MM.1S (cell line): ENCODE data around the gene FAP.

Experiments used
- DNase-seq: peaks from one replicate; pipeline ENCODE4 v3.0.0-alpha.2; 2015
- H2AFZ ChIP-seq: fragments of 300-600 bp; sonication (generic); 2 replicates; pipeline ENCODE4 v1.6.0; 2016; ENCODE audit warnings: antibody characterized with exemption, low read length
- H3F3A ChIP-seq: fragments of 300-600 bp; sonication (generic); 2 replicates; pipeline ENCODE4 v1.6.1; 2016; ENCODE audit warnings: mild to moderate bottlenecking, antibody characterized with exemption, low read length, moderate library complexity, mixed read lengths; ENCODE audit not compliant: insufficient read depth
- H3K27ac ChIP-seq: fragments of 300-600 bp; sonication (generic); 2 replicates; pipeline ENCODE4 v1.5.1; 2016; ENCODE audit warnings: mild to moderate bottlenecking, low read length
- H3K27me3 ChIP-seq: fragments of 300-600 bp; sonication (generic); replicated peaks from 2 replicates; pipeline ENCODE4 v1.6.0; 2016; ENCODE audit warnings: low read length; ENCODE audit not compliant: insufficient read depth
- H3K36me3 ChIP-seq: fragments of 300-600 bp; sonication (generic); replicated peaks from 2 replicates; pipeline ENCODE4 v1.6.1; 2016; ENCODE audit warnings: mild to moderate bottlenecking, low read length, mixed read lengths; ENCODE audit not compliant: insufficient read depth
- H3K4me1 ChIP-seq: fragments of 300-600 bp; sonication (generic); 2 replicates; pipeline ENCODE4 v1.6.1; 2016; ENCODE audit warnings: low read length, mixed read lengths
- H3K4me2 ChIP-seq: fragments of 300-600 bp; sonication (generic); 2 replicates; pipeline ENCODE4 v1.6.0; 2016; ENCODE audit warnings: low read depth, low read length
- H3K4me3 ChIP-seq: fragments of 300-600 bp; sonication (generic); 2 replicates; pipeline ENCODE4 v1.5.1; 2016; ENCODE audit warnings: low read length, mixed read lengths
- H3K79me2 ChIP-seq: fragments of 300-600 bp; sonication (generic); 2 replicates; pipeline ENCODE4 v1.6.1; 2016; ENCODE audit warnings: mixed run types, low read length, mixed read lengths
- H3K9ac ChIP-seq: fragments of 300-600 bp; sonication (generic); 2 replicates; pipeline ENCODE4 v1.6.1; 2016; ENCODE audit warnings: low read length, mixed read lengths
- H3K9me2 ChIP-seq: fragments of 300-600 bp; sonication (generic); replicated peaks from 2 replicates; pipeline ENCODE4 v1.6.1; 2016; ENCODE audit warnings: mild to moderate bottlenecking, low read length, mixed read lengths; ENCODE audit not compliant: insufficient read depth
- H3K9me3 ChIP-seq: fragments of 300-600 bp; sonication (generic); replicated peaks from 2 replicates; pipeline ENCODE4 v1.6.1; 2016; ENCODE audit warnings: mild to moderate bottlenecking, low read length, mixed read lengths; ENCODE audit not compliant: insufficient read depth
- H4K20me1 ChIP-seq: fragments of 300-600 bp; sonication (generic); 2 replicates; pipeline ENCODE4 v1.6.1; 2016; ENCODE audit warnings: mild to moderate bottlenecking, low read length, moderate library complexity, mixed read lengths; ENCODE audit not compliant: insufficient read depth
- EZH2 ChIP-seq: fragments of 300-600 bp; sonication (generic); optimal IDR thresholded peaks from 2 replicates; pipeline ENCODE3; 2017; ENCODE audit warnings: low read depth, mild to moderate bottlenecking, antibody characterized with exemption, low read length, mixed read lengths
- EZH2phosphoT487 ChIP-seq: fragments of 300-600 bp; sonication (generic); IDR thresholded peaks from 2 replicates; pipeline ENCODE4 v1.6.1; 2018; ENCODE audit warnings: antibody characterized with exemption, low read length
- TF ChIP-seq, protein P1 (sequence below): fragments of 300-600 bp; sonication (generic); IDR thresholded peaks from 2 replicates; pipeline ENCODE4 v1.5.1; 2016; ENCODE audit warnings: antibody characterized with exemption, low read length, mixed read lengths

The FAP gene

GRCh38 chr2:162232027-162232426 is 11.2 kb downstream of the FAP start:
- Histone ChIP-seq H3K27ac (no peak overlapping the region), H3K4me2 (no peak overlapping the region), H3K9me3 (no peaks in the 10 kb centered on the region), H3K9me2 (no peaks in the 10 kb centered on the region), H3K36me3 (no peaks in the 10 kb centered on the region), H4K20me1 (no peaks in the 10 kb centered on the region), H3K9ac (no peak overlapping the region), H3K27me3 (no peaks in the 10 kb centered on the region), H3K79me2 (no peaks in the 10 kb centered on the region), H3K4me1 (no peaks in the 10 kb centered on the region), H3F3A (no peaks in the 10 kb centered on the region), H2AFZ (no peak overlapping the region), H3K4me3 (no peak overlapping the region)
- TF ChIP-seq EZH2 (no peak), EZH2phosphoT487 (no peak)
- TF ChIP-seq, protein P1, sequence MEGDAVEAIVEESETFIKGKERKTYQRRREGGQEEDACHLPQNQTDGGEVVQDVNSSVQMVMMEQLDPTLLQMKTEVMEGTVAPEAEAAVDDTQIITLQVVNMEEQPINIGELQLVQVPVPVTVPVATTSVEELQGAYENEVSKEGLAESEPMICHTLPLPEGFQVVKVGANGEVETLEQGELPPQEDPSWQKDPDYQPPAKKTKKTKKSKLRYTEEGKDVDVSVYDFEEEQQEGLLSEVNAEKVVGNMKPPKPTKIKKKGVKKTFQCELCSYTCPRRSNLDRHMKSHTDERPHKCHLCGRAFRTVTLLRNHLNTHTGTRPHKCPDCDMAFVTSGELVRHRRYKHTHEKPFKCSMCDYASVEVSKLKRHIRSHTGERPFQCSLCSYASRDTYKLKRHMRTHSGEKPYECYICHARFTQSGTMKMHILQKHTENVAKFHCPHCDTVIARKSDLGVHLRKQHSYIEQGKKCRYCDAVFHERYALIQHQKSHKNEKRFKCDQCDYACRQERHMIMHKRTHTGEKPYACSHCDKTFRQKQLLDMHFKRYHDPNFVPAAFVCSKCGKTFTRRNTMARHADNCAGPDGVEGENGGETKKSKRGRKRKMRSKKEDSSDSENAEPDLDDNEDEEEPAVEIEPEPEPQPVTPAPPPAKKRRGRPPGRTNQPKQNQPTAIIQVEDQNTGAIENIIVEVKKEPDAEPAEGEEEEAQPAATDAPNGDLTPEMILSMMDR: no peak
- no peak for DNase-seq

DNA sequence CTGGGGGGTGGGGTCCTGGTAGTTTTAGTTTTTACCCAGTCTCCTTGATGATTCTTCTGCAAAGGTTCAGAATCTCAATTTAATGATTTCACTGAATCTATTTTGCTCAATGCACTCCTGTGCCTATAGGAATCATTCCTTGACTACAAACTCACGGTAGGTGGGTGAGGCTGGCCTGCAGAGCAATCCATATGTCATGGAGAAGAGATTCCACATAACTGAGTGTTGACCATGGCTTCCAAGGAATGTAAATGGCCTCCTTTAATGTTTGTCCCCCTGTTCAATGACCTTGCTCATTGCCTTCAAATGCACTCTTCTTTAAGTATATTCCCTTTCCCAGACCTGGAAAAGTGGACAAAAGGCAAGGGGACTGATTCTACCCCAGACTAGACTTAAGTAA is 12.5 kb downstream of the FAP start:
- H3K4me1 ChIP-seq: no peaks in the 10 kb centered on the region
- DNase-seq: no peak
- no peak overlapping the region for H3K4me2 ChIP-seq
- H3K9me3 ChIP-seq: no peaks in the 10 kb centered on the region
- H3F3A ChIP-seq: no peaks in the 10 kb centered on the region
- TF ChIP-seq EZH2: no peak
- TF ChIP-seq, protein P1: no peak
- TF ChIP-seq EZH2phosphoT487: no peak
- H3K79me2 ChIP-seq: no peaks in the 10 kb centered on the region
- no peaks in the 10 kb centered on the region for H3K36me3 ChIP-seq
- H4K20me1 ChIP-seq: no peaks in the 10 kb centered on the region
- H3K9me2 ChIP-seq: no peaks in the 10 kb centered on the region
- H3K27me3 ChIP-seq: no peaks in the 10 kb centered on the region
- no peak overlapping the region for H3K27ac ChIP-seq
- H3K9ac ChIP-seq: no peak overlapping the region
- no peak overlapping the region for H3K4me3 ChIP-seq
- H2AFZ ChIP-seq: no peak overlapping the region

DNA sequence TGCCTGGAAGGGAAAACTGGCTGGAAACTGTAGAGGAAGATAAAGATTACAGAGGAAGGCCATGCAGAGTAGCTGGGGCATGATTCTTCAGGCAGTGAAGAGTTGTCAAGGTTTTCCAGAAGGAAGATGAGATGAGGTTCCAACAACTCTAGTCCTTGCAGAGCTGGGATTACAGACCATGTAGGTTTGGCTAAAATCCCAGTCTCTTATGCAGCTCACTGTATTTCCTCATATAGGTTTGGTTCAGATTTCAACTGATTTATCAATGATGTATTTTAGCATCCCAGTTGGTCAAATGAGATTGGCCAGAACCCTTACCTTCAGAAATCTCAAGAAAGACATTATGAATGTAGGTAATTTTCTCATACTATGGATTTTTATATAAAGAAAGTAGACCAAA is 16.4 kb downstream of the FAP start:
- TF ChIP-seq EZH2phosphoT487 (no peak), EZH2 (no peak)
- TF ChIP-seq, protein P1: no peak
- no peaks in the 10 kb centered on the region for H3K9me3 ChIP-seq
- no peaks in the 10 kb centered on the region for H4K20me1 ChIP-seq
- no peaks in the 10 kb centered on the region for H3K4me1 ChIP-seq
- no peak overlapping the region for H2AFZ ChIP-seq
- no peak for DNase-seq
- H3K36me3 ChIP-seq: no peaks in the 10 kb centered on the region
- no peak overlapping the region for H3K4me2 ChIP-seq
- H3K9ac ChIP-seq: no peak overlapping the region
- H3K79me2 ChIP-seq: no peaks in the 10 kb centered on the region
- H3K27ac ChIP-seq: no peak overlapping the region
- H3K27me3 ChIP-seq: no peaks in the 10 kb centered on the region
- H3F3A ChIP-seq: no peaks in the 10 kb centered on the region
- no peak overlapping the region for H3K4me3 ChIP-seq
- H3K9me2 ChIP-seq: no peaks in the 10 kb centered on the region
